Anterior cingulate cortex (tissue), 58 donors: ENCODE results near the gene PCGF2.

ENCODE experiments used
- DNase-seq, 58 donors: peaks; one replicate each; lab custom pipeline; 2025; lab: John Stamatoyannopoulos, UW

The PCGF2 gene

GRCh38 chr17:38704606-38705522 lies 43.3 kb downstream of the PCGF2 start, which contains the start of gene MLLT6:
Gene MLLT6, plus strand, starts transcription at chr17:38705273. Its CDS starts 360 bp downstream, at chr17:38705633.
- peak in 57 of 58 donors; percentile 20 to 84 (median 71) for DNase-seq

- DNase-seq, result peak in 14 of 58 donors; percentile 11 to 47 (median 20)
Observed at GRCh38 chr17:38703742-38704605, 44.2 kb downstream of the PCGF2 start.

- peak in 2 of 58 donors; percentile 32 to 50 for DNase-seq
Observed at GRCh38 chr17:38702916-38703741, 45.0 kb downstream of the PCGF2 start.

- DNase-seq, result peak in 56 of 58 donors; percentile 30 to 88 (median 72)
Observed at GRCh38 chr17:38702166-38702915, 45.8 kb downstream of the PCGF2 start.

GRCh38 chr17:38701504-38702165 lies 46.5 kb downstream of the PCGF2 start:
- DNase-seq, result peak in 9 of 58 donors; percentile 21 to 71 (median 58)

- DNase-seq, result no peak
Observed at GRCh38 chr17:38698760-38699159, 49.4 kb downstream of the PCGF2 start.

- DNase-seq, result no peak
Observed at GRCh38 chr17:38697061-38697820, 50.9 kb downstream of the PCGF2 start.

- DNase-seq, result peak in 39 of 58 donors; percentile 8 to 67 (median 35)
Observed at GRCh38 chr17:38693700-38694329, 54.3 kb downstream of the PCGF2 start.

- DNase-seq, result no peak
Observed at GRCh38 chr17:38691154-38691553, 57.0 kb downstream of the PCGF2 start.

- DNase-seq, result no peak
Observed at GRCh38 chr17:38690386-38690785, 57.8 kb downstream of the PCGF2 start.

GRCh38 chr17:38687286-38687685 lies 60.9 kb downstream of the PCGF2 start:
- peak in 2 of 58 donors; percentile 6 to 29 for DNase-seq

- peak in 39 of 58 donors; percentile 10 to 68 (median 37) for DNase-seq
Observed at GRCh38 chr17:38685491-38685890, 62.6 kb downstream of the PCGF2 start.
